Esophagus muscularis mucosa (tissue), 4 donors: ENCODE results near the gene MYO16. TPM values are rescaled to one million over a fixed set of nuclear protein-coding genes. Genes with fewer than 3 reads are reported as not detected.

Source experiments
- DNase-seq: peaks from one replicate; pipeline ENCODE4 v3.0.0-alpha.2; 2017; ENCODE audit errors: extremely low spot score
- H3K27ac ChIP-seq, 4 donors: fragments of 200-600 bp; sonication (generic); replicated peaks in 1 of 4; 1 replicate in 3 of 4; 2 replicates in 1 of 4; pipeline ENCODE4 v1.5.1; 2016 to 2019; ENCODE audit warnings: mild to moderate bottlenecking in 1 of 4
- H3K27me3 ChIP-seq, 4 donors: fragments of 200-600 bp; sonication (generic); one replicate each; pipeline versions ENCODE4 v1.5.1 to v1.6.0; 2016 to 2019
- H3K36me3 ChIP-seq, 4 donors: fragments of 200-600 bp; sonication (generic); one replicate each; pipeline ENCODE4 v1.5.1; 2016 to 2019
- H3K4me1 ChIP-seq, 4 donors: fragments of 200-600 bp; sonication (generic); one replicate each; pipeline ENCODE4 v1.5.1; 2016 to 2019
- H3K4me3 ChIP-seq, 4 donors: fragments of 200-600 bp; sonication (generic); 1 replicate in 2 of 4; 2 replicates in 2 of 4; pipeline ENCODE4 v1.5.1; 2016 to 2019; ENCODE audit warnings: mild to moderate bottlenecking in 4 of 4, moderate library complexity in 1 of 4
- H3K9me3 ChIP-seq, 4 donors: fragments of 200-600 bp; sonication (generic); 1 replicate in 3 of 4; 2 replicates in 1 of 4; pipeline ENCODE4 v1.5.1; 2016 to 2019
- EP300 ChIP-seq: sonication (generic); formaldehyde crosslinking; IDR thresholded peaks from one replicate; pipeline ENCODE4 v1.6.1; 2017; ENCODE audit warnings: antibody characterized with exemption
- POLR2A ChIP-seq: fragments of 450-650 bp; IDR thresholded peaks from one replicate; pipeline ENCODE4 v1.6.1; 2017; ENCODE audit warnings: antibody characterized with exemption, moderate library complexity, mild to moderate bottlenecking, low read depth
- POLR2AphosphoS5 ChIP-seq, 2 donors: sonication (generic); formaldehyde crosslinking; IDR thresholded peaks; one replicate each; pipeline ENCODE4 v1.6.1; 2017; ENCODE audit warnings: antibody characterized with exemption in 2 of 2
- WGBS: methylation state at CpG from one replicate; pipeline ENCODE4 v1.1.5; 2018; 5-methylcytosine and 5-hydroxymethylcytosine counted together
- intact Hi-C: fragments of 100-400 bp; cut with DNase I; formaldehyde crosslinking; loops from one replicate; pipeline ENCODE4 v1.15.1; 2023
- total RNA-seq, 4 donors: library from RNA; depleted of rRNA; stranded (reverse); fragments of >200 nt; gene quantifications; one replicate each; pipeline versions ENCODE4 v1.1.0 to v1.2.1, GENCODE V29; 2016
- TF ChIP-seq, protein P1 (sequence below), 3 experiments: fragments of 200-600 bp in 2 of 3; fragments of 450-650 bp in 1 of 3; sonication (generic) in 2 of 3; IDR thresholded peaks; one replicate each; pipeline ENCODE4 v1.5.1; 2017 to 2019; ENCODE audit warnings: antibody characterized with exemption in 3 of 3, mild to moderate bottlenecking in 2 of 3, moderate library complexity in 1 of 3

The MYO16 gene
- total RNA-seq, 4 donors from 2014 or later, result 1.2 to 3.7 (median 1.8) TPM

DNA sequence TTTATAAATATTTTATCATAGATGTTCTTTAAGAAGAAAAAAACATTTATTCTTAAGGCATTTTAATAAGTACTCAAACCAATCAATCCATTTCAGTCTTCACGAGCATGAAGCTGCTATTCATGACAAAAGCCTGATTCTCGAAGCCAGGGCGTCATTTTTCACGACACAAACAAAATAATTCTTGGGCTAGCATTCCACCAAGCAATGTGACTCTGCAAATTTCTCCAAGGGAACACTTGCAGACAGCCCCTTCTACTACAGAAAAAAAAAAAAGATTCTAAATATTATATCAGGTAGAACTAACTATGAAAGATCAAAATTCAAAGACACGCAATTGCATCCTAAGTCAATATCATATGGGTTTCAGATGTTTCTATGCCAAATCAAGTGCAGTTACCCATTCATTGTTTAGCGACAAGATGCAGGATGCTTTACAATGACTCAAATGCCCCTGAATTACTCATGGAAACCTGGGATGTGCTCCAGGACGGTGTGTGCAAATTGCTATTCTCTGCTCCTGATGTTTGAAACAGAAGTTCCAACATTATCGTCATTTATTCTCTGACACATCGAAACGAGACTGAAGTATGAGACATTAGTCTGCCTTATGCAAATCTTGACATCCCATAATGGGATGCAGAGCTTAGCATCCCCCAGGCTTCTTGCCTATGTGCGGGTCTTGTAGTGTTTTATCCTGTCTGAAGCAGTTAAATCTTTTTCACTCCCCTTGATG is 517.7 kb downstream of the MYO16 start:
- intact Hi-C loops, result loop anchor here (2.0 to 5.0 kb wide), 2 partner anchors 96 to 960 kb away; no protein-coding TSS in a partner anchor
- WGBS, result 51% methylated on average over 11 of the region's 11 CpGs
- Histone ChIP-seq H3K4me3 (no peak overlapping the region), H3K27me3 (no peaks in the 10 kb centered on the region), H3K36me3 (no peaks in the 10 kb centered on the region), H3K9me3 (no peaks in the 10 kb centered on the region), H3K27ac (peak overlapping the region; percentile 54 to 81 (median 62)), H3K4me1 (peaks cover 0 to 56% (median 34%) of the 10 kb centered on the region in 4 donors)
- DNase-seq, result no peak
- TF ChIP-seq, protein P1, sequence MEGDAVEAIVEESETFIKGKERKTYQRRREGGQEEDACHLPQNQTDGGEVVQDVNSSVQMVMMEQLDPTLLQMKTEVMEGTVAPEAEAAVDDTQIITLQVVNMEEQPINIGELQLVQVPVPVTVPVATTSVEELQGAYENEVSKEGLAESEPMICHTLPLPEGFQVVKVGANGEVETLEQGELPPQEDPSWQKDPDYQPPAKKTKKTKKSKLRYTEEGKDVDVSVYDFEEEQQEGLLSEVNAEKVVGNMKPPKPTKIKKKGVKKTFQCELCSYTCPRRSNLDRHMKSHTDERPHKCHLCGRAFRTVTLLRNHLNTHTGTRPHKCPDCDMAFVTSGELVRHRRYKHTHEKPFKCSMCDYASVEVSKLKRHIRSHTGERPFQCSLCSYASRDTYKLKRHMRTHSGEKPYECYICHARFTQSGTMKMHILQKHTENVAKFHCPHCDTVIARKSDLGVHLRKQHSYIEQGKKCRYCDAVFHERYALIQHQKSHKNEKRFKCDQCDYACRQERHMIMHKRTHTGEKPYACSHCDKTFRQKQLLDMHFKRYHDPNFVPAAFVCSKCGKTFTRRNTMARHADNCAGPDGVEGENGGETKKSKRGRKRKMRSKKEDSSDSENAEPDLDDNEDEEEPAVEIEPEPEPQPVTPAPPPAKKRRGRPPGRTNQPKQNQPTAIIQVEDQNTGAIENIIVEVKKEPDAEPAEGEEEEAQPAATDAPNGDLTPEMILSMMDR (IDR thresholded peaks at IDR 0.05), result no peak
- TF ChIP-seq POLR2AphosphoS5 (IDR thresholded peaks at IDR 0.05), result peak; percentile 11 to 69
- TF ChIP-seq EP300, result no peak

- Histone ChIP-seq H3K9me3 (no peaks in the 10 kb centered on the region), H3K27ac (peak overlapping the region in 2 of 4 donors; percentile 57 to 81), H3K27me3 (no peaks in the 10 kb centered on the region), H3K36me3 (no peaks in the 10 kb centered on the region), H3K4me3 (no peak overlapping the region), H3K4me1 (peaks cover 0 to 59% (median 34%) of the 10 kb centered on the region in 4 donors)
- TF ChIP-seq EP300 (no peak), POLR2AphosphoS5 (IDR thresholded peaks at IDR 0.05) (no peak), POLR2A (no peak)
- TF ChIP-seq, protein P1 (IDR thresholded peaks at IDR 0.05), result no peak
- 90% methylated on average over 3 of the region's 3 CpGs for WGBS
- no peak for DNase-seq
- intact Hi-C loops, result loop anchor here (5.0 kb wide), 1 partner anchor 959 kb away; no protein-coding TSS in a partner anchor
Measured at GRCh38 chr13:109148243-109148642, 518.8 kb downstream of the MYO16 start.

- Histone ChIP-seq H3K27me3 (no peaks in the 10 kb centered on the region), H3K9me3 (no peaks in the 10 kb centered on the region), H3K36me3 (no peaks in the 10 kb centered on the region), H3K4me3 (no peak overlapping the region), H3K4me1 (peaks cover 3 to 63% (median 44%) of the 10 kb centered on the region in 4 donors), H3K27ac (peak overlapping the region in 1 of 4 donors; percentile 7)
- intact Hi-C loops, result no loop called here
- no peak for TF ChIP-seq EP300
- no peak for TF ChIP-seq POLR2AphosphoS5 (IDR thresholded peaks at IDR 0.05)
- TF ChIP-seq, protein P1 (IDR thresholded peaks at IDR 0.05), result no peak
- TF ChIP-seq POLR2A, result no peak
- no peak for DNase-seq
Measured at GRCh38 chr13:109150696-109151095, 521.3 kb downstream of the MYO16 start.

DNA sequence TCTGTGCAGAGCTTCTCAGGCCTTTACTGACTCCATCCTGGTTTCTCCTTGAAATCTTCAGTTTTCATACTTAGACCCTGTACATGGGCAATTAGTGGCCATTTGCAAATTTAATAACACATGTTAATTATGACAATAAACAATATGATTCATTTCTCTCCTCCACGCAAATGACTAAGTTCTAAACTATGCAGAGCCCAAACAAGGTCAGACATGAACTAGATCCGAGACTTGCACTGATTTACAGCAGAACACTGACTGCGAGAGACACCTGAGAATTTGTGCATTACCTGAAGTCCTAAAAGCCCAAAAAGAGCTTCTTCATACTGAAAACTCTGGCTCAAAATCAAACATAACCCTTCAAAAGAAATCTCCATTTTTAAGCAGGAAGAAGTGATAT is 521.8 kb downstream of the MYO16 start:
- Histone ChIP-seq H3K9me3 (no peaks in the 10 kb centered on the region), H3K27me3 (no peaks in the 10 kb centered on the region), H3K4me3 (no peak overlapping the region), H3K36me3 (no peaks in the 10 kb centered on the region), H3K27ac (peak overlapping the region in 1 of 4 donors; percentile 45), H3K4me1 (peaks cover 3 to 63% (median 44%) of the 10 kb centered on the region in 4 donors)
- TF ChIP-seq POLR2A, result no peak
- TF ChIP-seq, protein P1 (IDR thresholded peaks at IDR 0.05), result no peak
- no peak for TF ChIP-seq EP300
- TF ChIP-seq POLR2AphosphoS5 (IDR thresholded peaks at IDR 0.05), result no peak
- DNase-seq, result no peak
- intact Hi-C loops, result no loop called here
- WGBS, result 76% methylated on average over 3 of the region's 3 CpGs
